HG02642 (cell line): ENCODE results near the gene CIBAR2.

Experiments
- ATAC-seq: cut with Tn5 transposase; IDR thresholded peaks from one replicate; pipeline ENCODE4 v1.9.1; 2021; ENCODE audit warnings: mild to moderate bottlenecking; ENCODE audit not compliant: unreplicated experiment, poor library complexity

Gene CIBAR2

GRCh38 chr16:85145188-85145587 lies 32.9 kb upstream of the CIBAR2 start:
- ATAC-seq: no peak

- ATAC-seq: no peak
Observed at GRCh38 chr16:85144026-85144915, 32.0 kb upstream of the CIBAR2 start.

- no peak for ATAC-seq
Observed at GRCh38 chr16:85142771-85143211, 30.5 kb upstream of the CIBAR2 start.

- no peak for ATAC-seq
Observed at GRCh38 chr16:85142129-85142513, 29.8 kb upstream of the CIBAR2 start.

- no peak for ATAC-seq
Observed at GRCh38 chr16:85141491-85142128, 29.3 kb upstream of the CIBAR2 start.

GRCh38 chr16:85140455-85141012 lies 28.3 kb upstream of the CIBAR2 start:
- no peak for ATAC-seq

- ATAC-seq: no peak
Observed at GRCh38 chr16:85139881-85140339, 27.6 kb upstream of the CIBAR2 start.

GRCh38 chr16:85138825-85139627 lies 26.8 kb upstream of the CIBAR2 start:
- ATAC-seq: no peak

- no peak for ATAC-seq
Observed at GRCh38 chr16:85138073-85138824, 26.0 kb upstream of the CIBAR2 start.

- no peak for ATAC-seq
Observed at GRCh38 chr16:85137323-85138072, 25.2 kb upstream of the CIBAR2 start.

GRCh38 chr16:85136702-85137322 lies 24.5 kb upstream of the CIBAR2 start:
- ATAC-seq: no peak

GRCh38 chr16:85136213-85136701 lies 24.0 kb upstream of the CIBAR2 start:
- ATAC-seq: no peak

- no peak for ATAC-seq
Observed at GRCh38 chr16:85134789-85135142, 22.5 kb upstream of the CIBAR2 start.

GRCh38 chr16:85134076-85134788 lies 22.0 kb upstream of the CIBAR2 start:
- no peak for ATAC-seq

- ATAC-seq: no peak
Observed at GRCh38 chr16:85133290-85133599, 21.0 kb upstream of the CIBAR2 start.

- ATAC-seq: no peak
Observed at GRCh38 chr16:85132456-85133289, 20.4 kb upstream of the CIBAR2 start.

GRCh38 chr16:85130705-85131028 lies 18.4 kb upstream of the CIBAR2 start:
- ATAC-seq: no peak
